Measurements from ENCODE around the gene TAF3. TPM values are rescaled to one million over a fixed set of nuclear protein-coding genes. Genes with fewer than 3 reads are reported as not detected.

The TAF3 gene
- total RNA-seq, 2 experiments from 2014 or later: 12.2 to 17.7 TPM

DNA sequence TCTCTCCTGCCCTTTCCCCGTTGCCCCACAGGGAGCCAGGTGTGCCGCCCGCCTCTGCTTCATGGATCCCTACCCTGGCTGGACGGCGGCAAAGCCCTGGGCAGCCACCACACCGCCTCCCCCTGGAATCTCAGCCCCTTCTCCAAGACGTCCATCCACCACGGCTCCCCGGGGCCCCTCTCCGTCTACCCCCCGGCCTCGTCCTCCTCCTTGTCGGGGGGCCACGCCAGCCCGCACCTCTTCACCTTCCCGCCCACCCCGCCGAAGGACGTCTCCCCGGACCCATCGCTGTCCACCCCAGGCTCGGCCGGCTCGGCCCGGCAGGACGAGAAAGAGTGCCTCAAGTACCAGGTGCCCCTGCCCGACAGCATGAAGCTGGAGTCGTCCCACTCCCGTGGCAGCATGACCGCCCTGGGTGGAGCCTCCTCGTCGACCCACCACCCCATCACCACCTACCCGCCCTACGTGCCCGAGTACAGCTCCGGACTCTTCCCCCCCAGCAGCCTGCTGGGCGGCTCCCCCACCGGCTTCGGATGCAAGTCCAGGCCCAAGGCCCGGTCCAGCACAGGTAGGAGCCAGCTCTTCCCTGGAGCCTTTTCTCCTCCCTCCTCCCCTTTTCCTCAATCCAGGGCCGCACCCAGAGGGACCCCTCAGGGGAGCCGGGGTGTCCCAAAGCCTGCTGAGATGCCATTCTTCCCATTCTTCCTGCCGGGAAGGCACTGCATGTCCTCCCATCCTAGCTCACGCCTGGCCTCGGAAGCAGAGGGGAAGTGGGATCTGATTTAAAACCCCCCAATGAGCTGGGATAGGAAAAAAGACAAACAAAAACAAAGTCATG lies 240.2 kb downstream of the TAF3 start:
- peak overlapping the region; percentile 81 for H3K27ac Mint-ChIP-seq
- ATAC-seq: no peak
- H3K4me1 Mint-ChIP-seq: peaks cover 64% of the 10 kb centered on the region
- CTCF ChIA-PET: interaction anchor here (0.7 to 1.1 kb wide), 3 partner anchors 200 to 322 kb away, joined by 3 read pairs; no protein-coding TSS in a partner anchor
- H3K36me3 Mint-ChIP-seq (ENCODE audit: low read depth): peaks cover 71% of the 10 kb centered on the region
- H3K4me3 Mint-ChIP-seq: peak overlapping the region; percentile 96
- DNase-seq: peak; percentile 41
- POLR2A ChIA-PET: no interaction called here
- intact Hi-C loops (cut with DNase I, micrococcal nuclease): loop anchor here (5.0 to 10.0 kb wide), 6 partner anchors 124 to 1236 kb away; no protein-coding TSS in a partner anchor
- no peaks in the 10 kb centered on the region for H3K9me3 Mint-ChIP-seq (ENCODE audit: low read depth)
- no peaks in the 10 kb centered on the region for H3K27me3 Mint-ChIP-seq

DNA sequence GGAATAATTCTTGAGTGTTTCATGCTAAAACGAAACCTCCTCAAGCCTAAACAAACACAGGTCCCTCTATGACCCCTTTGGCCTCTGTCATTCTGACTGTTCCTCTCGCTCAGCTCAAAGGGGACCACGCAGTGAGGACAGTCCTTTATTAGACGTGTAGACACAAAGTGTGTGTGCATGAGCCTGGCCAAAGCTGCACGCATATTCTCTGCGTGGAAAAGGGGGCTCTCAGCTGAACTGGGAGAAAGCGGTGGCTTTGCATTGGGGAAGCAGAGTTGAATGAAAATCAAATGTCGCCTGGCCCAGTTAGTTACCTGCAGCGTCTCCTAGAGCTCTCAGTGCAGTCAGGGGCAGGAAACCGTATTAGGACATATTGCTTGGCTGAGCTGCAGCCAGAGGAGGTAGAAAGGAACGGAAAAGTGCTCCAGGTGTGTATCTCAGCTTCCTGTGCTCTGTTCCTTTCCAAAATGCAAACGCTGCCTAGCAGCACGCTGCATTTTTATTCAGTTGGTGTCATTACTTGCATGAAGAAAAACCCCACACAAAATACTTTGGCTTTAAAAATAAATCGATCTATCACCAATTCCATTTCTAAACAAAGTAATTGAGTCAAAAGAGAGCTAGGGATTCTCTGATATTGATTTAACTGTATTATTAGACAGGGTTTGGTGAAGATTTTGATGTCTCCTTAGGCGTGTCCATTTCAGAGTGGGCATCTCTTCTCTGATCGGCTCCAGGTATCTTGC lies 241.1 kb downstream of the TAF3 start:
- H3K36me3 Mint-ChIP-seq (ENCODE audit: low read depth): peaks cover 80% of the 10 kb centered on the region
- intact Hi-C loops (cut with DNase I, micrococcal nuclease): loop anchor here (5.0 to 10.0 kb wide), 6 partner anchors 123 to 1235 kb away; no protein-coding TSS in a partner anchor
- ChIA-PET CTCF (interaction anchor here (0.7 to 1.2 kb wide), 3 partner anchors 199 to 343 kb away, joined by 3 read pairs; no protein-coding TSS in a partner anchor), POLR2A (interaction anchor here (0.6 kb wide), 1 partner anchor 257 kb away, joined by 3 read pairs; no protein-coding TSS in a partner anchor)
- H3K4me3 Mint-ChIP-seq: peak overlapping the region; percentile 96
- H3K4me1 Mint-ChIP-seq: peaks cover 71% of the 10 kb centered on the region
- H3K9me3 Mint-ChIP-seq (ENCODE audit: low read depth): no peaks in the 10 kb centered on the region
- DNase-seq (peak; percentile 22), ATAC-seq (no peak)
- peak overlapping the region; percentile 81 for H3K27ac Mint-ChIP-seq
- no peaks in the 10 kb centered on the region for H3K27me3 Mint-ChIP-seq

GRCh38 chr10:8060010-8060703 lies 241.9 kb downstream of the TAF3 start:
- Mint-ChIP-seq H3K27me3 (no peaks in the 10 kb centered on the region), H3K36me3 (ENCODE audit: low read depth) (peaks cover 83% of the 10 kb centered on the region), H3K27ac (peak overlapping the region; percentile 81), H3K4me1 (peaks cover 77% of the 10 kb centered on the region), H3K4me3 (peak overlapping the region; percentile 96), H3K9me3 (ENCODE audit: low read depth) (no peaks in the 10 kb centered on the region)
- ChIA-PET POLR2A (interaction anchor here (0.6 to 1.2 kb wide), 5 partner anchors 70 to 542 kb away, joined by 3 to 7 read pairs (median 5); no protein-coding TSS in a partner anchor), CTCF (interaction anchor here (0.6 to 1.2 kb wide), 3 partner anchors 77 to 342 kb away, joined by 3 read pairs; no protein-coding TSS in a partner anchor)
- ATAC-seq: peak; percentile 55
- peak; percentile 83 for DNase-seq
- intact Hi-C loops (cut with DNase I, micrococcal nuclease): loop anchor here (1.0 to 10.0 kb wide), 7 partner anchors 73 to 965 kb away; no protein-coding TSS in a partner anchor

- no peaks in the 10 kb centered on the region for H3K9me3 Mint-ChIP-seq (ENCODE audit: low read depth)
- ATAC-seq (no peak), DNase-seq (no peak)
- ChIA-PET CTCF (interaction anchor here (0.6 to 1.1 kb wide), 3 partner anchors 77 to 384 kb away, joined by 3 read pairs; no protein-coding TSS in a partner anchor), POLR2A (interaction anchor here (0.6 to 1.2 kb wide), 2 partner anchors 255 to 541 kb away, joined by 5 to 7 read pairs; no protein-coding TSS in a partner anchor)
- H3K4me1 Mint-ChIP-seq: peaks cover 82% of the 10 kb centered on the region
- peak overlapping the region; percentile 81 for H3K27ac Mint-ChIP-seq
- intact Hi-C loops (cut with DNase I, micrococcal nuclease): loop anchor here (1.0 to 10.0 kb wide), 7 partner anchors 73 to 964 kb away; no protein-coding TSS in a partner anchor
- H3K36me3 Mint-ChIP-seq (ENCODE audit: low read depth): peaks cover 86% of the 10 kb centered on the region
- H3K4me3 Mint-ChIP-seq: peak overlapping the region; percentile 96
- no peaks in the 10 kb centered on the region for H3K27me3 Mint-ChIP-seq
Measured at GRCh38 chr10:8060704-8061121, 242.4 kb downstream of the TAF3 start.

- ChIA-PET CTCF (interaction anchor here (0.6 to 1.1 kb wide), 5 partner anchors 240 to 383 kb away, joined by 3 read pairs; no protein-coding TSS in a partner anchor), POLR2A (interaction anchor here (1.2 kb wide), 1 partner anchor 254 kb away, joined by 7 read pairs; no protein-coding TSS in a partner anchor)
- intact Hi-C loops (cut with DNase I, micrococcal nuclease): loop anchor here (2.0 to 10.0 kb wide), 6 partner anchors 193 to 963 kb away; no protein-coding TSS in a partner anchor
- DNase-seq (peak; percentile 75), ATAC-seq (peak; percentile 40)
- Mint-ChIP-seq H3K9me3 (ENCODE audit: low read depth) (no peaks in the 10 kb centered on the region), H3K4me1 (peaks cover 91% of the 10 kb centered on the region), H3K4me3 (peak overlapping the region; percentile 96), H3K36me3 (ENCODE audit: low read depth) (peaks cover 89% of the 10 kb centered on the region), H3K27ac (peak overlapping the region; percentile 81), H3K27me3 (no peaks in the 10 kb centered on the region)
Measured at GRCh38 chr10:8061274-8062211, 243.2 kb downstream of the TAF3 start.

GRCh38 chr10:8063128-8063908 lies 245.0 kb downstream of the TAF3 start:
- H3K27ac Mint-ChIP-seq: no peak overlapping the region
- H3K4me1 Mint-ChIP-seq: peaks cover 96% of the 10 kb centered on the region

GRCh38 chr10:8063935-8064334 lies 245.6 kb downstream of the TAF3 start:
- no peaks in the 10 kb centered on the region for H3K9me3 Mint-ChIP-seq (ENCODE audit: low read depth)
- H3K4me3 Mint-ChIP-seq: no peak overlapping the region
- intact Hi-C loops (cut with DNase I, micrococcal nuclease): loop anchor here in 1 of 2 experiments (5.0 to 10.0 kb wide), 2 partner anchors 513 to 961 kb away; no protein-coding TSS in a partner anchor
- peaks cover 96% of the 10 kb centered on the region for H3K4me1 Mint-ChIP-seq
- ChIA-PET POLR2A (no interaction called here), CTCF (interaction anchor here (0.7 kb wide), 1 partner anchor 45 kb away, joined by 3 read pairs; no protein-coding TSS in a partner anchor)
- DNase-seq (no peak), ATAC-seq (no peak)
- H3K27me3 Mint-ChIP-seq: no peaks in the 10 kb centered on the region
- peaks cover 88% of the 10 kb centered on the region for H3K36me3 Mint-ChIP-seq (ENCODE audit: low read depth)
- peak overlapping the region; percentile 19 for H3K27ac Mint-ChIP-seq

More at GRCh38 chr10:8063128-8063908, 245.0 kb downstream of the TAF3 start:
- POLR2A ChIA-PET: no interaction called here
- H3K9me3 Mint-ChIP-seq (ENCODE audit: low read depth): no peaks in the 10 kb centered on the region
- H3K4me3 Mint-ChIP-seq: peak overlapping the region; percentile 96
- peaks cover 88% of the 10 kb centered on the region for H3K36me3 Mint-ChIP-seq (ENCODE audit: low read depth)
- intact Hi-C loops (cut with DNase I, micrococcal nuclease): loop anchor here in 1 of 2 experiments (5.0 to 10.0 kb wide), 2 partner anchors 514 to 961 kb away; no protein-coding TSS in a partner anchor
- H3K27me3 Mint-ChIP-seq: no peaks in the 10 kb centered on the region
- CTCF ChIA-PET: interaction anchor here (0.7 to 0.8 kb wide), 2 partner anchors 253 to 269 kb away, joined by 3 to 4 read pairs; no protein-coding TSS in a partner anchor
- no peak for DNase-seq
- no peak for ATAC-seq

DNA sequence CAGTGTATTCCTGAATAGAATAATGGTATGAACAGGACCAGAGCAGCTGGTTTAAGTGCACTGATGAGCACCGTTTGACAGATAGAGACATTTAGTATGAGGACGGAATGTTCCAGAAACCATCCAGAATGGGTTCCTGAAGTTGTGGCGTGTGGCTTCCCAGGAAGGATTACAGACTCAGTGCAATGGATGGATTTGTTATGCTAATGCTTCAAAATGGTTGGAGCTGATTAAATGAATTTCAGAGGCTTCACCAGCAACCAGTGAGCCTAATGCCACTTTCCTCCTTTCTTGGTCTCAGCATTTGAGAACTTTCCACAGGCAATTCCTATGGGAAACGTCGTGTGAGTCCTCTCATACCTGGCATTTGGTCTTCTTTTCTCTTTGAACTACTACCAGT lies 246.1 kb downstream of the TAF3 start:
- intact Hi-C loops (cut with DNase I, micrococcal nuclease): loop anchor here in 1 of 2 experiments (5.0 to 10.0 kb wide), 2 partner anchors 513 to 960 kb away; no protein-coding TSS in a partner anchor
- no peak overlapping the region for H3K4me3 Mint-ChIP-seq
- no peaks in the 10 kb centered on the region for H3K9me3 Mint-ChIP-seq (ENCODE audit: low read depth)
- no peak for ATAC-seq
- H3K27ac Mint-ChIP-seq: peak overlapping the region; percentile 19
- peaks cover 88% of the 10 kb centered on the region for H3K36me3 Mint-ChIP-seq (ENCODE audit: low read depth)
- peaks cover 96% of the 10 kb centered on the region for H3K4me1 Mint-ChIP-seq
- CTCF ChIA-PET: interaction anchor here (0.6 to 0.7 kb wide), 3 partner anchors 46 to 1489 kb away, joined by 3 to 4 read pairs (median 3); no protein-coding TSS in a partner anchor
- POLR2A ChIA-PET: no interaction called here
- DNase-seq: no peak
- H3K27me3 Mint-ChIP-seq: no peaks in the 10 kb centered on the region

DNA sequence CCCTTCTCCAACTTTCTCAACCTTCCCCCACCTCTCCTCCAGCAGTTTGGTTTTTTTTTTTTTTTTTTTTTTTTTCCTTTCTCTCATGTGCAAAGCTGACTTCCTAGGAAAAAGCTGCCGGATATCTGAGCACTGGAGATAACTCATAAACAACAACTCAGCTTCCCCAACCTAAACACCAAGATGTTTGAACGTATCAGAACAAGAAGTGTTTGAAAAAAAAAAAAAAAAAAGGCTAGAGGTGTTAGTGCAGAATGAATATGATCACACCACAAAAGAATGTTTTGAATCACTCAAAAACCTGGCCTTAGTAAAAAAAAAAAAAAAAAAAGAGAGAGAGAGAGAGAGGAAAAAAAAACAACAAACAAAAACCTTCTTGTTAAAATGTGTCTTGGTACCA lies 247.3 kb downstream of the TAF3 start:
- intact Hi-C loops (cut with DNase I, micrococcal nuclease): loop anchor here (1.0 to 10.0 kb wide), 9 partner anchors 9 to 1017 kb away; no protein-coding TSS in a partner anchor
- H3K9me3 Mint-ChIP-seq (ENCODE audit: low read depth): no peaks in the 10 kb centered on the region
- peaks cover 95% of the 10 kb centered on the region for H3K4me1 Mint-ChIP-seq
- ChIA-PET POLR2A (interaction anchor here (0.6 to 1.0 kb wide), 6 partner anchors 12 to 373 kb away, joined by 3 to 6 read pairs (median 4); no protein-coding TSS in a partner anchor), CTCF (interaction anchor here (1.5 to 1.8 kb wide), 2 partner anchors 9 to 260 kb away, joined by 3 to 4 read pairs; no protein-coding TSS in a partner anchor)
- peaks cover 90% of the 10 kb centered on the region for H3K36me3 Mint-ChIP-seq (ENCODE audit: low read depth)
- H3K27ac Mint-ChIP-seq: peak overlapping the region; percentile 90
- ATAC-seq: peak; percentile 43
- no peaks in the 10 kb centered on the region for H3K27me3 Mint-ChIP-seq
- H3K4me3 Mint-ChIP-seq: peak overlapping the region; percentile 64
- DNase-seq: no peak
